HG03196 (cell line): Measurements from ENCODE around the gene SYNJ2.

Source experiments
- ATAC-seq: cut with Tn5 transposase; IDR thresholded peaks from one replicate; pipeline ENCODE4 v1.9.1; 2021; ENCODE audit not compliant: unreplicated experiment

SYNJ2 gene

DNA sequence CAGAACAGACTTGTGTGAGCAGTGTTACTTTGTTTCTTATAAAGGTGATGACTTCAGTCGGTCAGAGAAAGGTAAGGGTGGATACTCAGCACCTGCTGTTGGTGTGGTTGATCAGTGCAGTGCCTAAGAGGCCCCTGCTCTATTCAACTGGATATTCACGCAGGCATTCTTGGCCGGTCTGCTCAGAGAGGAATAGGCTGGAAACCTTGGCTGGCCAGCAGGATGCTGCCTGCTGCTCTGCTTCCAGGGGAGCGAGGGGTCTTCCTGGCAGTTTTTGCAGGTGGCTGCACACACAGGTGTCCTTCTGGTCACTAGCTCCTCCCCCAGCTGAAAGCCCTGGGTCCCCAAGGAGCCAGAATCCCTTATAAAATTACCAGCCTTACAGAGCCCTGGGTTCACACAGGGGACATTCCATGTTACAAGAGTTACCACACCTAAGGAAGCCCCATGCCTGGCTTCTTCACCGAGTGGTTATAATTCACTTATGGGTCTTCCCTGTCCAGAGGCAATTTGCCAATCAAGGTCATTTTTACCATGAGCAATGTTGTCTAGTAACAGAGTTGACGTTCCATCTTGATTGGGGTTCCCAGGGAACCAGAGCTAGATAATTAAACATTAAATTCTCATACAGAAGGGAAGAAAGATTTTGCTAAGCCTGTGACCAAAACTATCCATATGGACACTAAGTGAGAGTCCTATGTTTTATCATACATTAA lies 16.4 kb downstream of the SYNJ2 start:
- no peak for ATAC-seq

- ATAC-seq: no peak
Measured at GRCh38 chr6:157998707-157999167, 17.1 kb downstream of the SYNJ2 start.

- no peak for ATAC-seq
Measured at GRCh38 chr6:157999168-158000051, 17.7 kb downstream of the SYNJ2 start.

DNA sequence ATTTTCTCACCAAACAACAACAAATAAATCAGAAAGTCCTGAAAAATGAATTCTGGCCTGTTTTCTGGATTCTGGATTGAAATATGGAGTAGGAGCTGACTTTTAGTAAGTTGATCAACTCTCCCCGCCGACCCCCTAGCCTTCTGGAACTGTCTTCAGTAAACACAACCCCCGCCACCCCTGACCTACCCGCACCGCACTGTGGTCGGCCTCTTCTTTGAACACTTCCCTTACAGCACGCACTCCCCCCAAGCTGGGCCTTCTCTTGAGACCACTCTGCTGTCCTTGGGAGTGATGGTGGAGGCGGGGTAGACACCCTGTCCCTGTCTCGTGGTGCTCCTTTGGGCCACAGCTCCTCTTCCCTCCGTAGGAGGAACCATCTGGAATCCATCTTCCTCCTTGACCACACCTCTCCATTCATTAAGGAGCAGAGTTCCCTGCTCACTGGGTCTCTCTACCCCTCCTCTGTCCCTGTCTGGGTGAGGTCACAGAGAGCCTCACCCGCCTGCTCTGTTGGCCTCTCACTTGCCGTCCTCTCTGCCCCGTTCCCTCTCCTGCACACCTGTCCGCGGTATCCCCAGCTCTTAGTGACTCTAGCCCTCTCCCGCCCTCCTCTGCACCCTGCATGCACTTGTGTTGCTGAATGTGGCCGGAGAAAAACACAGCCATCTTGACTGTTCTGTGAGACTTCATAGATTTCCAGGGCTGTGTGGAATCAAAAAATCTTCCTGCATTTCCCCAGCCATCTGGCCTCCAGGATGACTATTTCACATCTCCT lies 19.1 kb downstream of the SYNJ2 start:
- no peak for ATAC-seq

- ATAC-seq: no peak
Measured at GRCh38 chr6:158002249-158002950, 20.7 kb downstream of the SYNJ2 start.

DNA sequence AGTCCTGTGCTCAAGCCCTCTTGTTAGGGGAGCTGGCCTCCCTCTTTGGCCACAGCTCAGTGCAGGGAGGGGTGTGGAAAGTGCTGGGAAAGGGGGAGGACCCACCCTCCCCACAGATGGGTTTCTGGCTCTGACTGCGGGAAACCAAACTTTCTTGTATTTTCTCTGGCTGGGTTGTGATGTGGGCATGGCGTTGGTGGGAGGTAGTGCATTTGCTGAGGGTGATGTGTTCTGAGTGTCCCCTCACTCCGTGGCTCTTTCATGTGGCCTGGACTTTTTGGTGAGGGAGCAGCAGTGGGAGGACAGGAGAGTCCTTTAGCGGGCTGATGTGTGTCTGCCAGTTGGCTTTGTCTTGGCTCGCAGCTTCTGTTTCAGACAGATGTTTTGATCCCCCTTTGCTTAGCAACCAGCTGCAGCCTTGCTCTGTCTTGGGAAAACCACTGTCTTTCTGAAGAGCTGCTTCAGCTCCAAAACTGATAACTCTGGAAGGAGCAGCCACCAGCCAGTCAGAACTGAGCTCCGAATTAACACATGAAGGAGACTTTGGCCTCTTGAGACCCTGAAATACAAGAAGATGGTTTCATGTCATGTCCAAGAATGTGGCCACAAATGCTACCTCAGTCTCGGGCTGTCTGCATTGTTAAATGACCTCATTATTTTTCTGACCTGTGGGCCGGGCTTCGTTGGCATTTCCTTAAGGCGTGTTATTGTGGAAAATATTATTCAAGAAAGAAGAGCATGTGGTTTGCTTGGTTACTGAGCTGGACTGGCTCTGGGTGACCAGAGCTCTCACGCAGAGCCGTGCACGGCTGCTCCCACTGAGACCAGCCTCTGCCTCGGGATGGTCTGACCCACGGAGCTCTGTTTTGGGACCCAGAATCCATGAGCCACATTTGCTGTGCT lies 21.5 kb downstream of the SYNJ2 start:
- ATAC-seq: no peak

DNA sequence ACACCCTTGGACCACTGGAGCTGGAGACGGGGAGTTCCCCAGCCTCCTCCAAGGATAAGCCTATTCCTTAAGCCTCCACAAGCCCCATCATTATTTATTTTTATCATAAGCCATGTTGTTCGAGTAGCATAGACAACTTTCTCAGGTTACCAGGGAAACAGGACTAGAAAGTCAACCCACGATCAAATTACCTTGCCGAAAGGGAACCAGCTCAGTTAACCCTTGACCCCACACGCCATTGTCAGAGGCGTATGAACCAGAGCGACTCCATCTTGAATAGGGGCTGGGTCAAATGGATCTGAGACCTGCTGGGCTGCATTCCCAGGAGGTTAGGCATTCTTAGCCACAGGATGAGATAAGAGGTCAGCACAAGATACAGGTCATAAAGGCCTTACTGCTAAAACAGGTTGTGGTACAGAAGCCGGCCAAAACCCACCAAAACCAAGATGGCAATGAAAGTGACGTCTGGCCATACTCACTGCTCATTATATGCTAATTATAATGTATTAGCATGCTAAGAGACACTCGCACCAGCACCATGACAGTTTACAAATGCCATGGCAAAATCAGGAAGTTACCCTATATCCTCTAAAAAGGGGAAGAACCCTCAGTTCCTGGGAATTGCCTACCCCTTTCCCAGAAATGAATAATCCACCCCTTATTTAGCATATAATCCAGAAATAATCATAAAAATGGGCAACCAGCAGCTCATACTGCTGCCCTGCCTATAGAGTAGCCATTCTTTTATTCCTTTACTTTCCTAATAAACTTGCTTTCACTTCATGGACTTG lies 22.4 kb downstream of the SYNJ2 start:
- ATAC-seq: no peak

DNA sequence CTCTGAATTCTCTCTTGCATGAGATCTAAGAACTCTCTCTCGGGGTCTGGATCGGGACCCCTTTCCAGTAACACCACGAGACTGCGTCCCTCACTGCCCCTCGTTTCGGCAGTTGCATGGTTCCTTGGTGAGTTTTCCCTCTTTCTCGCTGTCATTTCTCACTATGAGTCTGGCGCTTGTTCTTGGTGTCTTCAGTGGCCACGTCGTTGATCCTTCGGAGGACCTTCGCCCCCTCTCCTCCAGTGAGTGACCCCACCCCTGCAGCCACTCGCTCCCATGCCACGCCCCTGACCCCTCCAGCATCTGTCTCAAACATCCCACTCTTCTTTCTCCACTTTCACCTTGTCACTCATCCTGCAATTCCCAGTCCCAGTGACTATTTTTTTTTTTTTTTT lies 23.0 kb downstream of the SYNJ2 start:
- ATAC-seq: no peak

- ATAC-seq: no peak
Measured at GRCh38 chr6:158005626-158006180, 24.0 kb downstream of the SYNJ2 start.

- no peak for ATAC-seq
Measured at GRCh38 chr6:158006331-158006730, 24.7 kb downstream of the SYNJ2 start.

DNA sequence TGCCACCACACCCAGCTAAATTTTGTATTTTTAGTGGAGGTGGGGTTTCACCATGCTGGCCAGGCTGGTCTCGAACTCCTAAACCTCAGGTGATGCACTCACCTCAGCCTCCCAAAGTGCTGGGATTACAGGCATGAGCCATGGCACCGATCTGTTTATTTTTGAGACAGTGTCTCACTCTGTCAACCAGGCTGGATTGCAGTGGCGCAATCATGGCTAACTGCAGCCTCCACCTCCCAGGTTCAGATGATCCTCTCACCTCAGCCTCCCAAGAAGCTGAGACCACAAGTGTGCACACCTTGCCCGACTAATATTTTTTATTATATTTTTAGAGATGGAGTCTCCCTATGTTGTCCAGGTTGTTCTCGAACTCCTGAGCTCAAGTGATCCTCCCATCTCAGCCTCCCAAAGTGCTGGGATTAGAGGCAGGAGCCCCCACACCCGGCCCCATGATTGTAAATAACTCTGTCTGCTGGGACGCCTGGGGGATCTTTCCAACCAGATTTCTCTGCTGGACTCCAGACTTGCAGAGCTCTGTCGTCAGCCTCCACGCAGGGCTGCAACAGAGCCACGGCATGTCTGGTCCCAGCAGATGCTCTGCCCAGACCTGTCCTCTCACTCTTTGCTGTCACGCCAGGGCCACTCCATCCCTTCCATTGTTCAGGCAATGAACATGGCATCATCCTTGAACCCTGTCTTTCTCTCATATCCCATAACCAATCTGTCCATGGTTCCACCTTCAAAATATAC lies 25.3 kb downstream of the SYNJ2 start:
- no peak for ATAC-seq

DNA sequence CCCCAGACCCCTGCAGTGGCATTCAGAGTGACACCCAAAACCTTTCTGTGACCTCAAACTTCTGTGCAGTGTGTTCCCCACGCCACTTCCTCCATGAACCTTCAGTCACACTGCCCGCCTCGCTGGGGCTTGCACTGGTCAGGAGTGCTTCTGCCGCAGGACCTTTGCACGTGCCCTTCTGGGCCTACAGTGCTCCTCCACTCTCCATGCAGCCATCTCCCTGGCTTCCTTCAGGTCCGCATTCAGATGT lies 27.1 kb downstream of the SYNJ2 start:
- ATAC-seq: no peak

- no peak for ATAC-seq
Measured at GRCh38 chr6:158009114-158009891, 27.6 kb downstream of the SYNJ2 start.

- ATAC-seq: no peak
Measured at GRCh38 chr6:158009935-158010585, 28.4 kb downstream of the SYNJ2 start.

GRCh38 chr6:158010591-158011477 lies 29.2 kb downstream of the SYNJ2 start:
- no peak for ATAC-seq

DNA sequence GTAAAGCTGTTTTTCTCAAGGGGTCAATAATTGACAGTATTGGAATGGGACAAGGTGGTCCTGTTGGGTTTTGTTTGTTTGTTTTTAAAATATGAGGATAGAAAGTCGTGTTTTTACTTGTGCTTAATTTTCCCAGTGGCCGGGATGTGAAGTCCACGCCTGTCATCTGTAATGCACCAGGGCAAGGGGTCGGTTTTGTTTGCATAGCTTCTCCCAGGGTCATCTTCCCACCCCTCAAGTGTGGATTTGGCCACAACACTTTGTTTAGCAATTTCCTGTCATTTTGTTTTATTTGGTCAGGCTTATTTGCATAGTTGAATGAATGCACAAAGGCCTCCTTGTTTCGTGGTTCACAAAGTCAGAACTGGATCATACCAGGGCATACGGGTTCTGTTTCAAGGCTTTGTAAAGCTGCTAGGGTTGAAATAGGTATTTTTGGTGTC lies 29.8 kb downstream of the SYNJ2 start:
- peak; percentile 24 for ATAC-seq
